SK-N-SH treated with all-trans-retinoic acid at 6 μM for 48 hours (cell line): ENCODE measurements around the gene PAK4.

Experiments used
- ATAC-seq: fragments of 200-7000 bp; cut with Tn5 transposase; 3 replicates; pipeline ENCODE4 v1.9.1; 2020; ENCODE audit warnings: mild to moderate bottlenecking, moderate library complexity
- ARNTL ChIP-seq: fragments of 450-650 bp; formaldehyde crosslinking; IDR thresholded peaks from 2 replicates; pipeline ENCODE4 v1.5.0; 2020; ENCODE audit warnings: low read depth, mild to moderate bottlenecking, moderate library complexity, borderline replicate concordance
- BACH2 ChIP-seq: fragments of 250-450 bp; sonication (Bioruptor Pico); IDR thresholded peaks from 2 replicates; pipeline ENCODE4 v1.9.0; 2021; ENCODE audit warnings: mild to moderate bottlenecking, borderline replicate concordance
- ESRRG ChIP-seq: fragments of 250-450 bp; sonication (Bioruptor Pico); IDR thresholded peaks from 2 replicates; pipeline ENCODE4 v1.6.1; 2021; ENCODE audit warnings: mild to moderate bottlenecking
- GLIS3 ChIP-seq: fragments of 250-450 bp; sonication (Bioruptor Pico); IDR thresholded peaks from 2 replicates; pipeline ENCODE4 v1.5.0; 2020; ENCODE audit warnings: mild to moderate bottlenecking, moderate library complexity
- PPARA ChIP-seq: fragments of 250-450 bp; sonication (Bioruptor Pico); IDR thresholded peaks from 2 replicates; pipeline ENCODE4 v1.5.0; 2020; ENCODE audit warnings: mild to moderate bottlenecking, borderline replicate concordance
- SNAI2 ChIP-seq: fragments of 250-450 bp; sonication (Bioruptor Pico); IDR thresholded peaks from 2 replicates; pipeline ENCODE4 v1.5.0; 2020; ENCODE audit warnings: mild to moderate bottlenecking, moderate library complexity
- ZC3H10 ChIP-seq: fragments of 250-450 bp; sonication (Bioruptor Pico); IDR thresholded peaks from 2 replicates; pipeline ENCODE4 v1.5.1; 2021; ENCODE audit warnings: mild to moderate bottlenecking, moderate library complexity
- ZFP3 ChIP-seq: fragments of 250-450 bp; sonication (Bioruptor Pico); IDR thresholded peaks from 2 replicates; pipeline ENCODE4 v1.5.0; 2020; ENCODE audit warnings: mild to moderate bottlenecking, moderate library complexity
- ZNF565 ChIP-seq: fragments of 450-650 bp; formaldehyde crosslinking; conservative IDR thresholded peaks from 2 replicates; pipeline ENCODE4 v1.5.0; 2020; ENCODE audit warnings: low read depth, mild to moderate bottlenecking, moderate library complexity
- ZNF70 ChIP-seq: fragments of 450-650 bp; formaldehyde crosslinking; IDR thresholded peaks from 2 replicates; pipeline ENCODE4 v1.5.0; 2020; ENCODE audit warnings: mild to moderate bottlenecking, moderate library complexity
- ZNF8 ChIP-seq: fragments of 450-650 bp; formaldehyde crosslinking; IDR thresholded peaks from 2 replicates; pipeline ENCODE4 v1.5.0; 2020; ENCODE audit warnings: mild to moderate bottlenecking, moderate library complexity
- TF ChIP-seq, protein P1 (sequence below): fragments of 250-450 bp; sonication (Bioruptor Pico); IDR thresholded peaks from 2 replicates; pipeline ENCODE4 v1.5.0; 2020; ENCODE audit warnings: mild to moderate bottlenecking, moderate library complexity
- TF ChIP-seq, protein P2 (sequence below): fragments of 250-450 bp; sonication (Bioruptor Pico); IDR thresholded peaks from 2 replicates; pipeline ENCODE4 v1.8.0; 2020; ENCODE audit warnings: mild to moderate bottlenecking, moderate library complexity, borderline replicate concordance
- TF ChIP-seq, protein P3 (sequence below): fragments of 250-450 bp; sonication (Bioruptor Pico); IDR thresholded peaks from 2 replicates; pipeline ENCODE4 v1.8.0; 2021; ENCODE audit warnings: low read depth, mild to moderate bottlenecking, moderate library complexity, borderline replicate concordance
- TF ChIP-seq, protein P4 (sequence below): fragments of 250-450 bp; sonication (Bioruptor Pico); IDR thresholded peaks from 2 replicates; pipeline ENCODE4 v1.5.1; 2021; ENCODE audit warnings: mild to moderate bottlenecking, moderate library complexity

The PAK4 gene

DNA sequence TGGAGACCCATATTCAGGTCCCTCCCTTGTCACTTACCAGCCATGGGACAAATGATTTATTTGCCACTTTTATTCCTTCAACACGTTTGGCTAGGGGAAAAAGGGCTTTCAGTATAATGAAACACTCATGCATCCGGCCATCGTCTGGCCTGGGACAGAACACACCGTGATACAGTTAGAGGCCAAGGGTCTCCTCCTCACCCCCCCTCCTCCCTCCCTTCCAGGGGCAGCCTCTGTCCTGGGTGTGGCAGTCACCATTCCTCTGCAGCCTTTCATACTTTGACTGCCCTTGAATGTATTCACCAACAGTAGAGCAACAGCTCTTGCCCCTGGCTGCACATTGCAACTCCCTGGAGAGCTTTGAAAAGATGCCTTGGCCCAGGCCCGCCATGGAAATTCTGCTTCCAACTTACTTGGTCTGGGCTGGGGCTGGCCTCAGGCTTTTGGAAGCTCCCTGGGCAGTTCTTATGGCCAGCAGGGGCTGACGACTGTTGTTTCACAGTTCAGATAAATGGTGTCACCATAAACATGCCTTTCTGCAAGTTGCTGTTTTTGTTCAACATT lies 3.0 kb downstream of the PAK4 start:
- no peak for TF ChIP-seq PPARA
- TF ChIP-seq ZC3H10 (CRISPR knock-in tag) = no peak
- TF ChIP-seq, protein P1, sequence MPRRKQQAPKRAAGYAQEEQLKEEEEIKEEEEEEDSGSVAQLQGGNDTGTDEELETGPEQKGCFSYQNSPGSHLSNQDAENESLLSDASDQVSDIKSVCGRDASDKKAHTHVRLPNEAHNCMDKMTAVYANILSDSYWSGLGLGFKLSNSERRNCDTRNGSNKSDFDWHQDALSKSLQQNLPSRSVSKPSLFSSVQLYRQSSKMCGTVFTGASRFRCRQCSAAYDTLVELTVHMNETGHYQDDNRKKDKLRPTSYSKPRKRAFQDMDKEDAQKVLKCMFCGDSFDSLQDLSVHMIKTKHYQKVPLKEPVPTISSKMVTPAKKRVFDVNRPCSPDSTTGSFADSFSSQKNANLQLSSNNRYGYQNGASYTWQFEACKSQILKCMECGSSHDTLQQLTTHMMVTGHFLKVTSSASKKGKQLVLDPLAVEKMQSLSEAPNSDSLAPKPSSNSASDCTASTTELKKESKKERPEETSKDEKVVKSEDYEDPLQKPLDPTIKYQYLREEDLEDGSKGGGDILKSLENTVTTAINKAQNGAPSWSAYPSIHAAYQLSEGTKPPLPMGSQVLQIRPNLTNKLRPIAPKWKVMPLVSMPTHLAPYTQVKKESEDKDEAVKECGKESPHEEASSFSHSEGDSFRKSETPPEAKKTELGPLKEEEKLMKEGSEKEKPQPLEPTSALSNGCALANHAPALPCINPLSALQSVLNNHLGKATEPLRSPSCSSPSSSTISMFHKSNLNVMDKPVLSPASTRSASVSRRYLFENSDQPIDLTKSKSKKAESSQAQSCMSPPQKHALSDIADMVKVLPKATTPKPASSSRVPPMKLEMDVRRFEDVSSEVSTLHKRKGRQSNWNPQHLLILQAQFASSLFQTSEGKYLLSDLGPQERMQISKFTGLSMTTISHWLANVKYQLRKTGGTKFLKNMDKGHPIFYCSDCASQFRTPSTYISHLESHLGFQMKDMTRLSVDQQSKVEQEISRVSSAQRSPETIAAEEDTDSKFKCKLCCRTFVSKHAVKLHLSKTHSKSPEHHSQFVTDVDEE (CRISPR knock-in tag) = no peak
- TF ChIP-seq, protein P2, sequence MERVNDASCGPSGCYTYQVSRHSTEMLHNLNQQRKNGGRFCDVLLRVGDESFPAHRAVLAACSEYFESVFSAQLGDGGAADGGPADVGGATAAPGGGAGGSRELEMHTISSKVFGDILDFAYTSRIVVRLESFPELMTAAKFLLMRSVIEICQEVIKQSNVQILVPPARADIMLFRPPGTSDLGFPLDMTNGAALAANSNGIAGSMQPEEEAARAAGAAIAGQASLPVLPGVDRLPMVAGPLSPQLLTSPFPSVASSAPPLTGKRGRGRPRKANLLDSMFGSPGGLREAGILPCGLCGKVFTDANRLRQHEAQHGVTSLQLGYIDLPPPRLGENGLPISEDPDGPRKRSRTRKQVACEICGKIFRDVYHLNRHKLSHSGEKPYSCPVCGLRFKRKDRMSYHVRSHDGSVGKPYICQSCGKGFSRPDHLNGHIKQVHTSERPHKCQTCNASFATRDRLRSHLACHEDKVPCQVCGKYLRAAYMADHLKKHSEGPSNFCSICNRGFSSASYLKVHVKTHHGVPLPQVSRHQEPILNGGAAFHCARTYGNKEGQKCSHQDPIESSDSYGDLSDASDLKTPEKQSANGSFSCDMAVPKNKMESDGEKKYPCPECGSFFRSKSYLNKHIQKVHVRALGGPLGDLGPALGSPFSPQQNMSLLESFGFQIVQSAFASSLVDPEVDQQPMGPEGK = no peak
- TF ChIP-seq ESRRG (CRISPR knock-in tag) = no peak
- no peak for TF ChIP-seq ZFP3 (CRISPR knock-in tag)
- TF ChIP-seq SNAI2 = no peak
- no peak for TF ChIP-seq ZNF70 (CRISPR knock-in tag)
- no peak for TF ChIP-seq ARNTL (CRISPR knock-in tag)
- TF ChIP-seq, protein P3, sequence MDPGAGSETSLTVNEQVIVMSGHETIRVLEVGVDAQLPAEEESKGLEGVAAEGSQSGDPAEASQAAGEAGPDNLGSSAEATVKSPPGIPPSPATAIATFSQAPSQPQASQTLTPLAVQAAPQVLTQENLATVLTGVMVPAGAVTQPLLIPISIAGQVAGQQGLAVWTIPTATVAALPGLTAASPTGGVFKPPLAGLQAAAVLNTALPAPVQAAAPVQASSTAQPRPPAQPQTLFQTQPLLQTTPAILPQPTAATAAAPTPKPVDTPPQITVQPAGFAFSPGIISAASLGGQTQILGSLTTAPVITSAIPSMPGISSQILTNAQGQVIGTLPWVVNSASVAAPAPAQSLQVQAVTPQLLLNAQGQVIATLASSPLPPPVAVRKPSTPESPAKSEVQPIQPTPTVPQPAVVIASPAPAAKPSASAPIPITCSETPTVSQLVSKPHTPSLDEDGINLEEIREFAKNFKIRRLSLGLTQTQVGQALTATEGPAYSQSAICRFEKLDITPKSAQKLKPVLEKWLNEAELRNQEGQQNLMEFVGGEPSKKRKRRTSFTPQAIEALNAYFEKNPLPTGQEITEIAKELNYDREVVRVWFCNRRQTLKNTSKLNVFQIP = no peak
- TF ChIP-seq, protein P4, sequence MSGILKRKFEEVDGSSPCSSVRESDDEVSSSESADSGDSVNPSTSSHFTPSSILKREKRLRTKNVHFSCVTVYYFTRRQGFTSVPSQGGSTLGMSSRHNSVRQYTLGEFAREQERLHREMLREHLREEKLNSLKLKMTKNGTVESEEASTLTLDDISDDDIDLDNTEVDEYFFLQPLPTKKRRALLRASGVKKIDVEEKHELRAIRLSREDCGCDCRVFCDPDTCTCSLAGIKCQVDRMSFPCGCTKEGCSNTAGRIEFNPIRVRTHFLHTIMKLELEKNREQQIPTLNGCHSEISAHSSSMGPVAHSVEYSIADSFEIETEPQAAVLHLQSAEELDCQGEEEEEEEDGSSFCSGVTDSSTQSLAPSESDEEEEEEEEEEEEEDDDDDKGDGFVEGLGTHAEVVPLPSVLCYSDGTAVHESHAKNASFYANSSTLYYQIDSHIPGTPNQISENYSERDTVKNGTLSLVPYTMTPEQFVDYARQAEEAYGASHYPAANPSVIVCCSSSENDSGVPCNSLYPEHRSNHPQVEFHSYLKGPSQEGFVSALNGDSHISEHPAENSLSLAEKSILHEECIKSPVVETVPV (CRISPR knock-in tag) = no peak
- ATAC-seq = no peak

DNA sequence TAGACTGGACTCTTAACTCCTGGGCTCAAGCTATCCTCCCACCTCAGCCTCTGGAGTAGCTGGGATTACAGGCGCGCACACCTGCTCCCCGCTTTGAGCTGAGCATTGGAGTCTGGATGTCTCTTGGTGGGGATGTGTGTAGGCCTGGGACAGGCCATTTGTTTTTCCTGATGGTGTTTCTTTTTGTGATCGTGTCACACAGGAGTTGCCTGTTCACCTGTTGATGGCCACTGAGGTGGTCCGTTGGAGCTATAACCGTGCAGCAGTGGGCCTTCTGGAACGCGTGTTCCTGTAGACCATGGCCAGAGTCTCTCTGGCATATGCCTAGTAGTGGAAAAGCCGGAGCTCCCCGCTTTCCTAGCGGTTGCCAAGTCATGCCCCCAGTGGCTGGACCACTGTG lies 3.5 kb downstream of the PAK4 start:
- no peak for ATAC-seq
- TF ChIP-seq ZNF565 (CRISPR knock-in tag) (no peak), ZC3H10 (CRISPR knock-in tag) (no peak), ZNF8 (CRISPR knock-in tag) (no peak), ARNTL (CRISPR knock-in tag) (no peak), BACH2 (no peak), GLIS3 (no peak)
- TF ChIP-seq, protein P2 = no peak
- TF ChIP-seq, protein P4 (CRISPR knock-in tag) = no peak
- TF ChIP-seq, protein P1 (CRISPR knock-in tag) = no peak
